GM21381 (cell line): ENCODE results near the gene EPB41L3.
"Not testable (repeated sequence)": the region's sequence is repeated elsewhere in the genome, so short reads cannot be mapped to it uniquely, and the experiment has no call there.

ENCODE experiments used
- ATAC-seq: cut with Tn5 transposase; IDR thresholded peaks from one replicate; pipeline ENCODE4 v1.9.1; 2021; ENCODE audit warnings: mild to moderate bottlenecking, moderate library complexity; ENCODE audit not compliant: unreplicated experiment

The EPB41L3 gene

GRCh38 chr18:5543773-5544389, at the start of gene EPB41L3:
Gene EPB41L3 (minus strand): TSS chr18:5543997. CDS start chr18:5489183, 54,814 bp downstream.
- no peak for ATAC-seq

DNA sequence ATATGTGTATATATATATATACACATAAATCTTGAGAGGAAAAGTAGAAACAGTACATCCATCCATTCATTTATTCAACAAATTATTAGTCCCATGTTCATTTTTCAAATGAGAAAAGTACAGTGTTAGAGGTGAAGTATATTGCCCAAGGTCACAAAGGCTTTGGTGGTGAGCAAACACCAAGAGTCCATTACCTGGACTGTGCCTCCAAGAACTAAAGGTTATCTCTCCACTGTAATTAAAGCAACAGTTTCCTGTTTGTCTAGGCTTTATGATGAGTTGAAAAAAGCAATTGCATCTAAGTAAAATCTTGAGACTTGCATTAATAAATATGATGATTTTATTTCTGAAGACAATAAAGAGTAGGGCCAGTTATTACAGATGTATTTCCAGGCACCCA, 44.7 kb upstream of the EPB41L3 start:
- ATAC-seq, result no peak

- ATAC-seq, result no peak
Measured at GRCh38 chr18:5585653-5586052, 41.9 kb upstream of the EPB41L3 start.

- no peak for ATAC-seq
Measured at GRCh38 chr18:5584746-5585417, 41.1 kb upstream of the EPB41L3 start.

DNA sequence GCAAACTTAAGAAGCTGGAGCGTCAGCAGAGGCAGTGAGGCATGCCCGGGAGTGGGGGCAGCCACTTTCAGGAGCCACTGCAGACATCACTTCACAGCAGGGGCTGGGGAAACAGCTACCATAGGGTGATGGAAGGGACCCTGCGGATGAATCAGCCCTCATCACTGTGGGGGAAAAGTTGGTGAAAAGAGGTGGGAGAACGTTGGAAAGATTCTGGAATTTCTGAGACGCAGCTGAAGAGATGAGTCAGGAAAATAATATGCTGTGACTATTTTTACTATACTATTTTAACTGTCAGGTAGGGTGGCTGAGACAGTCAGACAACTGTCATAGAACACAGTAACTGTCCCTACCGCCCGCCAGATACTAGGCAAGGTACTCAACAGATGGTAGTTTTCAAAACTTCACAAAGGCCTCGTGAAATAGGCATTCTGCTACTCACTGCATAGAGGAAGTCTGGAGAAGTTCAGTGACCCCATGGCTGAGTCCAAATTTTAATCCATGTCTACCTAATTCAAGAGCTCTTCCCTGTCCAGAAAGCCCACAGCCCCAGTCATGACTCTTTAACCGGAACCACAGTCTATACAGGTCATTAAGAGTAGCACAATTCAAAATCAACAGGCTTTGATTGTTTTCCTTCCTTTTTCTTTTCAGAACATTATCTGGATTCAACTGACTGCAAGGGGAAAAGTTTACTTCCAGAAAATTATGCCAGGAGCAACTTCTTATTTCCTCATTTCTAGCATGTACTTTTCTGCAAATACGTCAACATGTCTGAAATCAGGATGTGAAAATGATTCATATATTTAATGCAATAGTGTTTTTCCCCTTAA, 39.3 kb upstream of the EPB41L3 start:
- ATAC-seq, result no peak

GRCh38 chr18:5582076-5582475, 38.3 kb upstream of the EPB41L3 start:
- ATAC-seq, result no peak

GRCh38 chr18:5574843-5575242, 31.0 kb upstream of the EPB41L3 start:
- ATAC-seq, result no peak

DNA sequence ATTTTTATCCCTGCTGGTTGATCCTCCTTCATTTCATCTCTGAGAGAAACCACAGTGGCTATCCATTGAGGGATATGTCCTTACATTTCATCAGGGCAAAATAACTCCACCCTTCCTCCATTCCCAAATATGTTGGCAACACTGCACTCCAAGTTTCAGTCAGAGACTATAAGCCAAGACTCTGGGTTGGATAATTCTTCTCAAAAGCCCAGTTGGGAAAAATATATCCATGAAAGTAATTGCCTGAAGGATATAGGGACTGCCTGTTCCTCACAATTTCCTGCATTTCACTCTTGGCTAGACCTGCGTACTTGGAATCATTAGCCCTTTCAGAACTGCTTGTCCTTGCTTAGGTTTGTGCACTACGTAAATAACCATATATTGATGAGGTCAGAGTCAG, 27.9 kb upstream of the EPB41L3 start:
- ATAC-seq, result no peak

DNA sequence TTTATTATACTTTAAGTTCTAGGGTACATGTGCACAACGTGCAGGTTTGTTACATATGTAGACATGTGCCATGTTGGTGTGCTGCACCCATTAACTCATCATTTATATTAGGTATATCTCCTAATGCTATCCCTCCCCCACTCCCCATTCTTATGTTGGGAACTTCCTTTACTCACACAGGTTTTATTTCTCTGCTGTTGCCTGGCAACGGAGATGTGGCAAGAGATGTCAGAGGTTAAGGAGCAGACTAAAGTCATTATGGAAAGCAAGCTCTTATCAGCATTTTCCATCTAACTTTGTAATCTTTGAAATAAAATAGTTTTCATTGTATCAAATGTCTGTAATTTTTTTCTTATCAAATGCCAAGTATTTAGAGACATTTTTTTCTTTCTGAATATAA, 26.8 kb upstream of the EPB41L3 start:
- ATAC-seq, result not testable (repeated sequence)

GRCh38 chr18:5568416-5568815, 24.6 kb upstream of the EPB41L3 start:
- ATAC-seq, result no peak

DNA sequence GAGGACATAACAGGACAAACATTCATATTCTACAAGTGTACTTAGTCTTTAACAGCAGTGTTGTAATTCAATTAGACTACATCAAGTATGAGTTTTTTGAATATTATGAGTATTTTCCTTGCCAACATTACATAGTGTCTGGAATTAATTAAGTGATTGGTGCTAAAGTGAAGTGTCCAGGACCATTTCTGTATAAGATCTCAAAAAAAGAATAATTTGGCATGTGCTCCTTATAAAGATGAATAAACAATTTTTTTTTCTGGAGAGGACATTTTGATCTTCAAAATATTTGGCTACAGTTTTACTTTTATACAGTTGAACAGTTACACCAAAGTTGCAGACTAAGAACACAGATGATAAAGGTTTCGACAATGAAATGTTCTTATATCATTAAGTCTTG, 15.1 kb upstream of the EPB41L3 start:
- ATAC-seq, result no peak

GRCh38 chr18:5556310-5556974, 12.6 kb upstream of the EPB41L3 start:
- ATAC-seq, result no peak

DNA sequence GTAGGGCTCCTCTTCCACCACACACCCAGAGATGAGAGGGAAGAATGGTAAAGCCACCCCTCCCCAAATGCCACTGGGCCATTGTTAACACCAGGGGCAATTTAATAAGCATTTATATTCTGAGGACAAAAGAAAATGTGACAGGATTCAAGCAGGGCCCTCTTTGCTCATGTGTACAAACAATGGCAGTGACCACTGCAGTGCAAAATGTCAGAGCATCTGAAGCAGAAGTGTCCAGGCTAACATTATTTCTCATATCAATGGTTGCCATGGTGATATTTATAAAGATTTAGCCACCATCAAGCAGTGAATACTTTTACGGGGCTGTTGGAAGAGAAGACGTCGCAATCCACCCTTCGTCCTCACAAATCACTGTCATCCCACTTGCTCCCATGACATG, 10.8 kb upstream of the EPB41L3 start:
- no peak for ATAC-seq

GRCh38 chr18:5546660-5547059, 2.9 kb upstream of the EPB41L3 start:
- no peak for ATAC-seq

GRCh38 chr18:5543036-5543680, 639 bp downstream of the EPB41L3 start:
- ATAC-seq, result no peak

GRCh38 chr18:5542515-5543035, 1.2 kb downstream of the EPB41L3 start:
- no peak for ATAC-seq

GRCh38 chr18:5541644-5542043, 2.2 kb downstream of the EPB41L3 start:
- ATAC-seq, result no peak

DNA sequence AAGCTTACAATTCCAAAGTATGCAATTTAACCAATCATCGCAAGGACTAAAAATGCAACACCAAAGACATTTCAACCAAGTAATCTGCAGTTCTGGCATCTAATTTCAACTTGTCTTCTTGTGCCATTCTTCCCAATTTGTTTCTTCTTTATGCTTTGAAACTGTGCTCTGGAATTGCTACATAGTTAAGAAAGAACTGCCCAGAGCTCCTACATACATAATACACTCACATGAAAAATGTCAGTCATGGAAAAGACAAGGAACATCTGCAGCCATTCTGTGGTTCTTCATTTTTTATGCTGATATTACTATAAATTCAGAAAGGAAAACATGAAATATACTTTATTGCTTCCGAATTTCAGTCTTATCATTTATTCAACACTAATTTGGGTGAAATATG, 4.4 kb downstream of the EPB41L3 start:
- no peak for ATAC-seq

DNA sequence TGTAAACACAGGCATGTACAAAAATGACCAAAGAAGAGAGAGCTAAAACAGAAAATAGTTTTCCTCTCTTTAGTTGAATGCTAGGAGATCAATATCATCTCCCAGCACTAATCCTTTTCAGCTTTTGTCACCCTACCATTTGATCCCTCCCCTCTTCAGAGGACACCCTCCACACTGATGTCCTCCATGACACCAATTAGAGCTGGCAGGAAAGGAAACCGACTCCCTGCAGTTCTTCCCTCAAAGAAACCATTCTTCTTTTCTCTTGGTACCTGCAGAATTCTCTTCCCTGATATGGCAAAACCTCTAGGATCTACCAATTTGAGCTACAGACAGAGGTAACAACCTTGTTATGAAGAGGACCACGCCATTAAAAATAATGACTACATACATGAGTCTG, 5.3 kb downstream of the EPB41L3 start:
- ATAC-seq, result no peak

DNA sequence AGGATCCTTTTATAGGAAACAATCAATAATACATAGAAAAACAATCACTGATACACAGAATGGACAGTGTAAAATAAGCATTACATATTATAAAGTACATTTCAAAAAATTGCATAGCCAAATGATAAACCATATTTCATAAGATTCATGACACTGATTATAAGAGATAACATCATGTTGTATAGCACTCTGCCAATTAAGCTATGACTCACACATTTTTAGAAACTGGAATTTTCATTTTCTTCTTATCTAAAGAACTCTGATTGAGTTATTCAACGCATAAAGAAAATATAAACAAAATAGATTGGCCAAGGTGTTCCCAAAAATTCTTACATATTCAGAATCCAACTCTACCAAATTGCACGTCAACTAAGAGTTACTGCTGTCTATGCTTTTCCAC, 5.9 kb downstream of the EPB41L3 start:
- ATAC-seq, result no peak

- ATAC-seq, result no peak
Measured at GRCh38 chr18:5534845-5535244, 9.0 kb downstream of the EPB41L3 start.
